IMR-90 (cell line): Measurements from ENCODE around the gene VWA7. TPM values are rescaled to one million over a fixed set of nuclear protein-coding genes. Genes with fewer than 3 reads are reported as not detected.

Source experiments
- ATAC-seq: fragments of 200-7000 bp; cut with Tn5 transposase; 2 replicates; pipeline ENCODE4 v1.9.1; 2020; ENCODE audit warnings: low read depth, mild to moderate bottlenecking, moderate library complexity
- BruUV-seq: library from RNA; stranded (reverse); fragments of 400-500 nt; replicated peaks from 2 replicates; lab custom pipeline; 2021; lab: Mats Ljungman, UMichigan
- CTCF ChIA-PET: fragments of 300-600 bp; formaldehyde crosslinking; extraction: SDS; loops from one replicate; lab custom pipeline; 2021; ENCODE audit warnings: antibody characterized with exemption; lab: Yijun Ruan, JAX
- POLR2A ChIA-PET: fragments of 300-600 bp; sonication (Branson Sonifier 250); formaldehyde crosslinking; loops from one replicate; lab custom pipeline; 2022; ENCODE audit warnings: antibody characterized with exemption; ENCODE audit not compliant: unreplicated experiment; lab: Charles Lee
- DNase-seq: peaks from one replicate; pipeline ENCODE4 v3.0.0; 2013
- H2AFZ ChIP-seq: replicated peaks from 2 replicates; pipeline ENCODE3; 2013; ENCODE audit warnings: low read length, mild to moderate bottlenecking; ENCODE audit not compliant: poor library complexity
- H2AK5ac ChIP-seq: 2 replicates; pipeline ENCODE4 v1.6.1; 2013; ENCODE audit warnings: low read depth, low read length, inconsistent platforms
- H2AK9ac ChIP-seq: replicated peaks from 2 replicates; pipeline ENCODE3; 2013; ENCODE audit warnings: mild to moderate bottlenecking, low read depth, low read length, moderate library complexity; ENCODE audit not compliant: poor library complexity
- H2BK120ac ChIP-seq: 2 replicates; pipeline ENCODE4 v1.6.1; 2013; ENCODE audit warnings: low read depth, low read length, inconsistent platforms
- H2BK15ac ChIP-seq: 3 replicates; pipeline ENCODE4 v1.6.1; 2013; ENCODE audit warnings: low read depth, low read length, inconsistent platforms
- H2BK20ac ChIP-seq: 2 replicates; pipeline ENCODE4 v1.6.1; 2013; ENCODE audit warnings: low read depth, mild to moderate bottlenecking, inconsistent platforms, low read length, moderate library complexity
- H2BK5ac ChIP-seq: 2 replicates; pipeline ENCODE4 v1.6.1; 2013; ENCODE audit warnings: mild to moderate bottlenecking, low read depth, low read length, inconsistent platforms; ENCODE audit not compliant: poor library complexity, severe bottlenecking
- H3K14ac ChIP-seq: replicated peaks from 2 replicates; pipeline ENCODE4 v1.6.1; 2013; ENCODE audit warnings: low read depth, low read length, inconsistent platforms
- H3K18ac ChIP-seq: 2 replicates; pipeline ENCODE4 v1.6.1; 2013; ENCODE audit warnings: low read depth, low read length, control low read depth
- H3K23ac ChIP-seq: 2 replicates; pipeline ENCODE4 v1.6.1; 2013; ENCODE audit warnings: low read depth, low read length, inconsistent platforms
- H3K27ac ChIP-seq: 2 replicates; pipeline ENCODE4 v1.5.1; 2013; ENCODE audit warnings: mild to moderate bottlenecking, control low read depth, low read length; ENCODE audit not compliant: insufficient read depth
- H3K27me3 ChIP-seq: 2 replicates; pipeline ENCODE4 v1.6.1; 2013; ENCODE audit warnings: low read length; ENCODE audit not compliant: control insufficient read depth, insufficient read depth
- H3K36me3 ChIP-seq: 2 replicates; pipeline ENCODE4 v1.6.1; 2013; ENCODE audit warnings: low read length, mixed read lengths; ENCODE audit not compliant: control insufficient read depth, insufficient read depth
- H3K4ac ChIP-seq: 2 replicates; pipeline ENCODE4 v1.6.1; 2013; ENCODE audit warnings: low read depth, low read length, inconsistent platforms
- H3K4me1 ChIP-seq: 2 replicates; pipeline ENCODE4 v1.6.1; 2013; ENCODE audit warnings: low read length, mixed read lengths; ENCODE audit not compliant: control insufficient read depth, insufficient read depth
- H3K4me2 ChIP-seq: 2 replicates; pipeline ENCODE4 v1.6.1; 2013; ENCODE audit warnings: low read depth, mild to moderate bottlenecking, control low read depth, low read length, moderate library complexity
- H3K4me3 ChIP-seq: 2 replicates; pipeline ENCODE4 v1.5.1; 2013; ENCODE audit warnings: low read depth, mild to moderate bottlenecking, control low read depth, low read length, moderate library complexity; ENCODE audit not compliant: insufficient read depth
- H3K56ac ChIP-seq: 2 replicates; pipeline ENCODE4 v1.6.1; 2013; ENCODE audit warnings: low read length, inconsistent platforms; ENCODE audit not compliant: insufficient read depth; ENCODE audit errors: extremely low read depth
- H3K79me1 ChIP-seq, 2 experiments: 2 replicates each; pipeline ENCODE4 v1.6.1; 2013; ENCODE audit warnings: low read length in 2 of 2, inconsistent platforms in 1 of 2, low read depth in 1 of 2
- H3K9ac ChIP-seq: 2 replicates; pipeline ENCODE4 v1.6.1; 2013; ENCODE audit warnings: low read depth, low read length, control low read depth
- H3K9me1 ChIP-seq: 2 replicates; pipeline ENCODE4 v1.6.1; 2013; ENCODE audit warnings: low read length, inconsistent platforms; ENCODE audit not compliant: insufficient read depth
- H3K9me3 ChIP-seq: 2 replicates; pipeline ENCODE4 v1.6.1; 2013; ENCODE audit warnings: low read length; ENCODE audit not compliant: control insufficient read depth, insufficient read depth
- H4K20me1 ChIP-seq: 2 replicates; pipeline ENCODE4 v1.6.1; 2013; ENCODE audit warnings: low read length, inconsistent platforms; ENCODE audit not compliant: insufficient read depth
- H4K5ac ChIP-seq: 2 replicates; pipeline ENCODE4 v1.6.1; 2013; ENCODE audit warnings: mild to moderate bottlenecking, low read depth, low read length, control low read depth
- H4K8ac ChIP-seq, 2 experiments: 2 replicates each; pipeline ENCODE4 v1.6.1; 2013; ENCODE audit warnings: low read depth in 2 of 2, low read length in 2 of 2, control low read depth in 1 of 2, inconsistent platforms in 1 of 2
- H4K91ac ChIP-seq: 2 replicates; pipeline ENCODE4 v1.6.1; 2013; ENCODE audit warnings: low read depth, low read length, inconsistent platforms; ENCODE audit not compliant: insufficient read depth
- MAZ ChIP-seq: IDR thresholded peaks from 2 replicates; pipeline ENCODE4 v1.6.1; 2012; ENCODE audit warnings: low read depth, mild to moderate bottlenecking, low read length, improper control_type of control experiment, moderate library complexity, borderline replicate concordance
- NFE2L2 ChIP-seq: fragments of 150-350 bp; IDR thresholded peaks from 2 replicates; pipeline ENCODE4 v1.6.1; 2016; ENCODE audit warnings: low read depth, mild to moderate bottlenecking, low read length
- POLR2A ChIP-seq: IDR thresholded peaks from 2 replicates; pipeline ENCODE4 v1.6.1; 2012; ENCODE audit warnings: mild to moderate bottlenecking, low read depth, low read length
- RFX5 ChIP-seq: IDR thresholded peaks from 2 replicates; pipeline ENCODE4 v1.8.0; 2012; ENCODE audit warnings: low read depth, mild to moderate bottlenecking, low read length, moderate library complexity
- WGBS, 2 experiments: methylation state at CpG; one replicate each; pipeline versions ENCODE4 v1.1.5 to v1.1.7; 2013; ENCODE audit warnings: missing lambda C conversion rate in 2 of 2; ENCODE audit not compliant: insufficient read length in 1 of 2; ENCODE audit errors: extremely low coverage in 2 of 2; 5-methylcytosine and 5-hydroxymethylcytosine counted together
- dilution Hi-C: fragments of 300-500 bp; cut with HindIII; formaldehyde crosslinking; loops from one replicate; pipeline ENCODE4 v1.14.3; 2018; ENCODE audit warnings: low sequenced_read_pairs; ENCODE audit not compliant: unreplicated experiment
- in situ Hi-C: fragments of 300-500 bp; cut with MboI; formaldehyde crosslinking; loops from 3 replicates; pipeline ENCODE4 v1.14.3; 2019; ENCODE audit warnings: low sequenced_read_pairs, inconsistent platforms, mixed read lengths
- intact Hi-C: fragments of 100-400 bp; cut with micrococcal nuclease; formaldehyde crosslinking; loops from 2 replicates; pipeline ENCODE4 v1.10.0; 2022
- polyA plus RNA-seq, 3 experiments: library from polyadenylated mRNA; depleted of rRNA; stranded (reverse); fragments of >200 nt; gene quantifications; 2 replicates each; pipeline ENCODE4 v1.2.3, GENCODE V29; 2012; ENCODE audit warnings: low replicate concordance in 1 of 3
- total RNA-seq: library from RNA; depleted of rRNA; stranded (reverse); fragments of >200 nt; gene quantifications from 2 replicates; pipeline ENCODE4 v1.2.3, GENCODE V29; 2012

The VWA7 gene
- total and polyA plus RNA-seq, 2 of the 4 experiments (the other 2 are of a cell fraction) = under 0.01 to 1.4 TPM

DNA sequence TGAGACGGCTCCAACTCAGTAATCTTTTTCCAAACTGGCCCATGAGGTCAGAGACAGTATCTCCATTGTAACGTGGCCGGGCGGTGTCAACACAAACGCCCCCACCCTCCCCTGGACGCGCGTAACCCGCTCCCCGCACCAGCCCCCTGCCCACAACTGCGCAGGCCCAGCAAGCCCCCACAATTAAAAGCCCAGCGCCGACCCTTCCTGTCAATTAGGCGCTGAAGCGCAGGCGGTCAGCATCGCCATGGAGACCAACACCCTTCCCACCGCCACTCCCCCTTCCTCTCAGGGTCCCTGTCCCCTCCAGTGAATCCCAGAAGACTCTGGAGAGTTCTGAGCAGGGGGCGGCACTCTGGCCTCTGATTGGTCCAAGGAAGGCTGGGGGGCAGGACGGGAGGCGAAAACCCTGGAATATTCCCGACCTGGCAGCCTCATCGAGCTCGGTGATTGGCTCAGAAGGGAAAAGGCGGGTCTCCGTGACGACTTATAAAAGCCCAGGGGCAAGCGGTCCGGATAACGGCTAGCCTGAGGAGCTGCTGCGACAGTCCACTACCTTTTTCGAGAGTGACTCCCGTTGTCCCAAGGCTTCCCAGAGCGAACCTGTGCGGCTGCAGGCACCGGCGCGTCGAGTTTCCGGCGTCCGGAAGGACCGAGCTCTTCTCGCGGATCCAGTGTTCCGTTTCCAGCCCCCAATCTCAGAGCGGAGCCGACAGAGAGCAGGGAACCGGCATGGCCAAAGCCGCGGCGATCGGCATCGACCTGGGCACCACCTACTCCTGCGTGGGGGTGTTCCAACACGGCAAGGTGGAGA lies 38.1 kb upstream of the VWA7 start, which contains the start of the genes HSPA1A and HSPA1L:
Gene HSPA1A, plus strand, starts transcription at position 519 of the 814 bp plus-strand sequence. Its CDS starts 214 bp downstream, at position 733.
Gene HSPA1L, minus strand, starts transcription at position 259 of the 814 bp plus-strand sequence. CDS start 3,311 bp downstream, outside the sequence.
- TF ChIP-seq RFX5 (0 out of 2 replicates have a peak, but pooled peaks have one; percentile 5), NFE2L2 (no peak), MAZ (peak; percentile 47; the same call in 1 of the 2 replicates), POLR2A (peak; percentile 99)

More for the DNA sequence above, 38.1 kb upstream of the VWA7 start, which contains the start of the genes HSPA1A and HSPA1L:
- Histone ChIP-seq H2BK5ac (peak within 1 kb of the TSS; percentile 91), H4K91ac (peak within 1 kb of the TSS; percentile 96), H3K27me3 (no peaks in the 10 kb centered on the region), H4K5ac (peak within 1 kb of the TSS; percentile 98), H3K4ac (peak within 1 kb of the TSS; percentile 97), H2BK20ac (no peak within 1 kb of the TSS), H3K36me3 (no peaks in the 10 kb centered on the region), H3K79me1 (peaks cover 8 to 29% of the 10 kb centered on the region in 2 experiments), H3K4me2 (peak within 1 kb of the TSS; percentile 96), H3K9me1 (no peaks in the 10 kb centered on the region; the same call in none of the 2 replicates), H3K9ac (peak within 1 kb of the TSS; percentile 84), H2AK9ac (peak within 1 kb of the TSS; percentile 100), H2AK5ac (peak within 1 kb of the TSS; percentile 94), H3K4me3 (peak within 1 kb of the TSS; percentile 66), H4K20me1 (no peaks in the 10 kb centered on the region; the same call in 1 of the 2 replicates), H3K18ac (peak within 1 kb of the TSS; percentile 79), H2AFZ (peak within 1 kb of the TSS; percentile 90), H3K56ac (peak within 1 kb of the TSS; percentile 97), H2BK15ac (peak within 1 kb of the TSS; percentile 94; the same call in 1 of the 3 replicates), H2BK120ac (peak within 1 kb of the TSS; percentile 82), H4K8ac (peak within 1 kb of the TSS; percentile 83 to 99), H3K9me3 (no peaks in the 10 kb centered on the region), H3K23ac (peak within 1 kb of the TSS; percentile 82), H3K4me1 (peaks cover 3% of the 10 kb centered on the region), H3K27ac (peak within 1 kb of the TSS; percentile 98), H3K14ac (peak within 1 kb of the TSS; percentile 98)
- intact Hi-C loops = no loop called here
- in situ Hi-C loops = no loop called here
- BruUV-seq = no TSS peak
- peak; percentile 95 for DNase-seq
- ATAC-seq = peak; percentile 89
- CTCF ChIA-PET = no interaction called here
- dilution Hi-C loops = no loop called here
- 0% methylated on average over 10 of the region's 56 CpGs; no CpG with 5 or more reads in 1 of the 2 experiments for WGBS, 2 experiments
- POLR2A ChIA-PET = interaction anchor here (1.2 to 2.0 kb wide), 2 partner anchors 9 to 12 kb away, joined by 10 to 11 read pairs; partner anchors contain the start of genes HSPA1B and LSM2
